ENCODE measurements around the gene SH3RF1.

The SH3RF1 gene

GRCh38 chr4:169110633-169111032 lies 160.1 kb downstream of the SH3RF1 start:
- DNase-seq (ENCODE audit: insufficient read length, low spot score) (no peak), FAIRE-seq (no peak)
- no peak for TF ChIP-seq CTCF (IDR thresholded peaks at IDR 0.05; ENCODE audit: insufficient read depth, missing control alignments)

GRCh38 chr4:169109035-169109675 lies 161.6 kb downstream of the SH3RF1 start:
- no peak for TF ChIP-seq CTCF (IDR thresholded peaks at IDR 0.05; ENCODE audit: insufficient read depth, missing control alignments)
- peak; percentile 55 for DNase-seq (ENCODE audit: insufficient read length, low spot score)
- peak; percentile 96 for FAIRE-seq

- no peak for TF ChIP-seq CTCF (IDR thresholded peaks at IDR 0.05; ENCODE audit: insufficient read depth, missing control alignments)
- no peak for FAIRE-seq
Observed at GRCh38 chr4:169108303-169108702, 162.5 kb downstream of the SH3RF1 start.

GRCh38 chr4:169107528-169107927 lies 163.2 kb downstream of the SH3RF1 start:
- TF ChIP-seq CTCF (IDR thresholded peaks at IDR 0.05; ENCODE audit: insufficient read depth, missing control alignments): no peak
- FAIRE-seq (no peak), DNase-seq (ENCODE audit: insufficient read length, low spot score) (no peak)

More at GRCh38 chr4:169108303-169108702, 162.5 kb downstream of the SH3RF1 start:
- no peak for DNase-seq (ENCODE audit: insufficient read length, low spot score)

GRCh38 chr4:169106696-169107229 lies 164.0 kb downstream of the SH3RF1 start:
- no peak for FAIRE-seq
- no peak for TF ChIP-seq CTCF (IDR thresholded peaks at IDR 0.05; ENCODE audit: insufficient read depth, missing control alignments)
- no peak for DNase-seq (ENCODE audit: insufficient read length, low spot score)

GRCh38 chr4:169105620-169106019 lies 165.1 kb downstream of the SH3RF1 start:
- DNase-seq (ENCODE audit: insufficient read length, low spot score) (no peak), FAIRE-seq (no peak)
- TF ChIP-seq CTCF (IDR thresholded peaks at IDR 0.05; ENCODE audit: insufficient read depth, missing control alignments): no peak

GRCh38 chr4:169103966-169104412 lies 166.8 kb downstream of the SH3RF1 start:
- no peak for DNase-seq (ENCODE audit: insufficient read length, low spot score)
- TF ChIP-seq CTCF (IDR thresholded peaks at IDR 0.05; ENCODE audit: insufficient read depth, missing control alignments): no peak
- FAIRE-seq: no peak
